Fibroblast of skin of left biceps (primary cell): ENCODE data around the gene USP15.

Experiments
- DNase-seq, 2 experiments: peaks; one replicate each; pipeline ENCODE4 v3.0.0-alpha.2; 2013; ENCODE audit warnings: low read depth in 2 of 2

Gene USP15

DNA sequence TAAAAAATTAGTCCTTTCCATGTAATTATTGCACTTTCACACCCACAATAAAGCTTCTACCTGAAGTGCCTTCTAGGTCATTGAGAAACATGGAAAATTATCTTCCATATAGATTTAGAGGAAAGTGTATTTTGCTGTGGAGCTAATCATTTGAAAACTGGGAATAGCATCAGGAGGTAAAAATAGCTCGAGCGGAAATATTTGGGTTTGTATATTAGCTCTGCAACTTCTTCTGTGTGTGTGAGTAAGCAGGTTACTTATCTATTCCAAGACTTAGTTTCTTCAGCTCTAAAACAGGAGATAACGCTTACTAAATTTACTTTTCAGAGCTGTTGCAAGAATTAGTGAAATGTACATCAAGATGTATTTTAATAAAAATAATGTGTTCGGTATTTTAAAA, 111.5 kb downstream of the USP15 start:
- no peak for DNase-seq

GRCh38 chr12:62372134-62372533, 111.9 kb downstream of the USP15 start:
- DNase-seq = no peak

DNA sequence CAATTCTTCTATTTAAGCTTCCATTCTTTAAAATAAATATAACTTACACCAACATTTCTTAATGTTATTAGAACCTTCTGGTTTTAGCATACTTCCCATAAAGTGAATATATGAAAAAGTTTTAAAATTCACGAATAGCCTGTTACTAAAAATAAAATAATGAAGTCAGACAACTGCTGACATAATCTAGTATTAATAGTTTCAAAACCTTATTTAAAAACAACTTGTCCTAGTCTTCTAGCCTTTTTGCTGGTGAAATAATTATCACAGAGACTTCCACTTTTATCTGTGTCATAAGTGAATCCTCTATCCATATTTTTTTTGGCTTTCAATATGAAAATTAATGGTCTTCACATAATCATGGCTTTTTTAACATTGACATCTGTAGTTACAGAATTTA, 112.6 kb downstream of the USP15 start:
- DNase-seq = no peak

GRCh38 chr12:62375603-62376002, 115.4 kb downstream of the USP15 start:
- DNase-seq = no peak

GRCh38 chr12:62379026-62379722, 119.0 kb downstream of the USP15 start:
- DNase-seq = peak; percentile 25 to 28

- DNase-seq = no peak
These were observed 119.5 kb downstream of the USP15 start for GRCh38 chr12:62379723-62380045.

- DNase-seq = no peak
These were observed 122.3 kb downstream of the USP15 start for GRCh38 chr12:62382526-62382925.

GRCh38 chr12:62396750-62397149, 136.5 kb downstream of the USP15 start:
- DNase-seq = peak in 1 of 2 experiments; percentile 5

DNA sequence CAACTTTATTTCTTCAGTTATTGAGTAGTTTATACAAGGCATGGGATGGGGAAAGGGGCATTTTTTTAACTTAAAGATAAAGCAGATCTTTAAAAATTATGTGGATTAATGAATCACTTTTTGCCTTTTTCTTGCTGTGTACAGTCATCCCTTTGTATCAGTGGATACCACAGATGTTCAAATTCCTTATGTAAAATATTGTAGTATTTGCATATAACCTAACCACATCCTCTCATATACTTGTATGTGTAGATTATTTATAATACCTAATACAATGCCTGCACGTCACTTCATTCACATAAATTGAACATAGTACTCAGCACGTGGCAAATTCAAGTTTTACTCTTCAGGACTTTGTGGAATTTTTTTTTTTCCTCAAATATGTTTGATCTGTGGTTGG, 139.9 kb downstream of the USP15 start:
- no peak for DNase-seq

DNA sequence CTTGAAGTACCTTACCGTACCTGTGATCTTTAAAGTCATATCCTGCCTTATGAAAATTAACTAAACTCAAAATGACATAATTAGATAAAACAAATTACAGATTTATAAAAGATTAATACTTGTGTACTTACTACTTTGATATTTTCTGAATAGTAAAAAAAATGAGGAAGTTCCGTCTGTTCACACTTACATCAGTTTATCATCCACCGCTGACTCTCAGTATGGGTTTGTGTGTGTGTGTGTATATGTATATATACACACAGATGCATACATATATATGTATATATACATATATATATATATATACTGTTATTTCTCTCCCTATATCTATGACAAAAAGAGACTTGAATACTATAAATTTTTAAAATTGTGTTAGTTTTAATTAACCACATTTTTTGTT, 141.4 kb downstream of the USP15 start:
- DNase-seq = no peak

DNA sequence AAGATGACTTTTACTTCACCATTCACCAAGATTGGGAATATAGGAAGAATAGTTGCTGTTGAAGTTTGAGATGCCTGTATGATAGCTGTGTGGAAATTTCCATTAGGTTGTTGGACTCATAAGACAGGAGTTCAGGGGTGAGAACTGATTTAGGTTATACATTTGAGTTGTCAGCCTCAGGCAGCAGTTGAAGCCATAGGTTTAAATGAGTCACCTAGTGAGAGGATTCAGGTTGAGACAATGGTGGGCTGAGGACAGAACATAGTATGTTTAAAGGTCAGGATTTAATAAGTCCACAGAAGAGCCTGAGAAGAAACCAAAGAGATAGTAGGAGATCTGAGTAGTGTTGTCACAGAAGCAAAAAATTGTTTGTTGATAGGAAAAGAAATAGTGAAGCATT, 142.8 kb downstream of the USP15 start:
- DNase-seq = no peak

GRCh38 chr12:62407587-62407986, 147.4 kb downstream of the USP15 start:
- DNase-seq = no peak

DNA sequence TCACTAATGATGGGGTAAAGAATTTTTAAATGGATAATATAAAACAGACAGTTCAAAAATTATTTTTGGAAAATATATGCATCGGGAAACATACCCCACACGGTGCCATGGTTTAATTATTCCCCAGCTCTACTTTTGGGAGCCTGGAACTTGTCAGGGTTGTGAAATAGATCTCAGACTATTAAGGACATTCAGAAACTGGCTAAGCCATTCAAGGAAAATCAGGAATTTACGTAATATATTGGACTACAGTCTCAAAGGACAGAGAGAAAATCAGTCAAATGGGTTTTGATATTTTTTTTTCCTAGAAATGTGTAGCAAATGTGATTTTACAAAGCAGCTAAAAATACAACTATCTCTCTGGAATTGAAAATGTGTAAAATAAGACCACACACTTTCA, 148.9 kb downstream of the USP15 start:
- no peak for DNase-seq

DNA sequence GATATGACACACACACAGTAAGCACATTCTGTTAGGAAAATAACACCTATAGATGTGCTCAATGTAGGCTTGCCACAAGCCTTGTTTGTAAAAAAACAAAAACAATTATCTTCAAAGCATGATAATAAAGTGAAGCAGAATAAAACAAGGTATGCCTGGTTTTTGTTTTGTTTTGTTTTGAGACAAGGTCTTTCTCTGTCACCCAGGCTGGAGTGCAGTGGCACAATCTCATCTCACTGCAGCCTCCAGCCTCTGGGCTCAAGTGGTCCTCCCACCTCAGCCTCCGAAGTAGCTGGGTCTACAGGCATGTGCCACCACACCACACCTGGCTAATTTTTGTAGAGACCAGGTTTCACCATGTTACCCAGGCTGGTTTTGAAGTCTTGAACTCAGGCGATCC, 154.0 kb downstream of the USP15 start:
- no peak for DNase-seq

DNA sequence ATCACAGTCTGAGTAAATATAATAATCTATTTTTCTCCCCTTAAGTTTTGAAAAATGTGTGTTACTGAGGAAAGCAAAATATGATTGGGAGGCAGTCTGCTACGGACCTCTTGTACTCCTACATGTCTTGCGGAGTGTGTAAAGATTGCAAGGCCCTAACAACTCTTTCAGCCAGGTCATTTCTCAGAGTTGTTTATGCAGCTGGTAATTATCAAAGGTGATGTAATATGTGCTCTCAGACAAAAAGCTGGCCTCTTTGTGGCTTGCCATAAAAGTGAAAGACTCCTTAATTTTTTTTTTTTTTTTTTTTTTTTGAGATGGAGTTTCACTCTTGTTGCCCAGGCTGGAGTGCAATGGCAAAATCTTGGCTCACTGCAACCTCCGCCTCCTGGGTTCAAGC, 165.9 kb downstream of the USP15 start:
- DNase-seq = no peak

DNA sequence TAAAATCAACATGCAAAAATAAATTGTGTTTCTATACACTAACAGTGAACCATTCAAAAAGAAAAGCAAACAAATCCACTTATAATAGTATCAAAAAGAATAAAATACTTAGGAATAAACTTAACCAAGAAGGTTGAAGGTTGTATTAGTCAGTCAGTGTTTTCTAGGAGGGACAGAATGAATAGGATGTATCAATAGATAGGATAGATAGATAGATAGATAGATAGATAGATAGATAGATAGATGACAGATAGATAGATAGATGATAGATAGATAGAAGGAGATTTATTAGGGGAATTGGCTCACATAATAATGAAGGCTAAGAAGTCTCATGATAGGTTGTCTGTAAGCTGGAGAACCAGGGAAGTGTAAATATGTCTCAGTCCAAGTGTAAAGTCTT, 169.3 kb downstream of the USP15 start:
- DNase-seq = no peak

DNA sequence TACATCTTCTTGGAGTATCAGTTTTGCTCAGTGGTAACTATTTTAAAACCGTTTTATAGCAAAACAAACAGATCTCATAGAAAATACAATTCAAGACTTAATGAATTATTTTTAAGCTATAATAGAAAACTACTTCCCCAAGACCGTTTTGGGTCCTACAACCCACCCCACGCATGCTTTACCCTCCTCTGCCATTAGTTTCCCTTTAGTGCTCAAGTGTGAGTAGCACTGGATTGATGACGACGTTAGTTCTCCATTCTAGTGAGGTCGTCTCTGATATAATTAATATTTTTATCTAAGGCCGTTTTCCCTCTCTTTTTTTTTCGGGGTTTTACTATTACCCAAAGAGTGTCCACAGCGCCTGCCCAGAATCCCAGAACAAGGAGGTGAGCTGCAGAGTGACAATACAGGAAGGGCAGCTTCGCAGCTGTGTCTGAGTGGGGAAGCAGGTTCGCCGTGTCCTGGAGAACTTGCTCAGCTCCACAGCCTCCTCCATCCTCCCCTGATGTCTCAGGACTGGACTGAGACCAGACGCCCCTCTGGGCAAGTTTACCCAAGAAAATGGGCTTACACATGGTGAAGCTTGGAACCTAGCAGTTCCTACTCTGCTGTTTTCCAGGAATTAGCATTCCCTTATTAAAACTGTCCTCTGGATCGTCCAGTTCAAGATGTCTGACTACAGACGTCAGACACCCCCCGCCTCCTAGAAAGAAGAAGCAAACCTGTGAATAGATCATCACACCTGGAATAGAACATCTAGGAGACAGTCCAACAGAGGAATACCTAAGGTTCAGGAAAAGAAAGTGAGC, 174.5 kb downstream of the USP15 start:
- DNase-seq = no peak

DNA sequence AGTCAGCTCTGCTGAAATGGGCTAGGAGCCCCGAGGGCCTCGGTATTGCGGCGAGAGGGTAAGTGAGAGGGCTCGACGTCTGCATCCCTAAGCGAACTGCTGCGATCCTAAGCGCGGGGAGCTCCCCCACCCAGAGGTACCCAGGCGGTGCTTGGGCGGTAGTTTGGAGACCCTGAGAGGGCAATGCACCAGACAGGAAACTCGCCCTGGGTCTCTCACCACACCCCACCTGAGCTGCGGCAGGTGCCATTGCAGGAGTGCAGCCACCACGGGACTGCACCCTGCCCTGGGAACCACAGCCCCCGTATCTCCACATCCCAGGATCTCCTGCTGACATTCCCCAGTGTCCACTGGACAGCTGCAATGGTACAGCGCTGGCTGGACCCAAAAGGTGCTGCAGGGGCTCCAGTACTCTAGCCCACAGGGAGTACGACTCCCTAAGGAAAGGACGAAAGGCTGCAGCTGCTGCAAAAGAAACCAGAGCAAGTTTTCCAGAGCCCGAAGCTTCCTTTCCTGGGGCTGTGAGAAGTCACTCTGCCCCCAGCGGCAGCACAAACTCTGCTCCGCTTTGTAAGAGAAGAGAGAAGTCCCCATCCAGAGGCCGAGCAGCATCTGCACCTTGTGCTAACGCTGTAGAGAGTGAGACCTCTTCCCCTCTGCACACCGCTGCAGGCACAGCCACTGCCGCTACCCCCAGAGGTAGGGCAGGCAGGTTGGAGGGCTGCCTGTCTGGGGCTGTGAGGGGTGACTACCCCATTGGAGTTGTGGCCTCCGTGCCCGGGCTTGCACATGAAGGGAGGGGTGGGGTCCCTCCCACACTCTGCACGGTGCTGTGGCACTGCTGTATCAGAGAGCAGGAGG, 175.3 kb downstream of the USP15 start:
- peak; percentile 9 to 13 for DNase-seq

- no peak for DNase-seq
These were observed 175.9 kb downstream of the USP15 start for GRCh38 chr12:62436164-62436503.

GRCh38 chr12:62438098-62438692, 178.0 kb downstream of the USP15 start:
- DNase-seq = peak; percentile 11 to 22

- no peak for DNase-seq
These were observed 186.7 kb downstream of the USP15 start for GRCh38 chr12:62446754-62447452.

DNA sequence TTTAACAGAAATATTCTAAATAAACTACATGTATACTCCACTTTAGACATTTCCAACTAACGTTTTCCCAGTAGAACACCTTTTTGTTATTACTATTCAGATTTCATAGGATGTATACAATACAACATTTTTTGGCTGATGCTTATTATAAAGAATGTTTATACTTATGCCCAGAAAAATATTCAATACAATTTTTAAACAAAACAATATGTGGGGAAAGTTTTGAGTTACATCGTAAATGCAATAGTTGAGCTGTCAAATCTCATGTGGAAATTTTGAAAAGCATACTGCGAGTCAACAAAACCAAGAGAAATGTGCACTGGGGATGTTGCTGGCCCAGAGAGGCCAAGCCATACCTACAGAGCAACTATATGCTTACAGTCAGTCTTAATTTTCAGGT, 188.2 kb downstream of the USP15 start:
- DNase-seq = no peak
